ENCODE data around the gene EOLA2. TPM values are rescaled to one million over a fixed set of nuclear protein-coding genes. Genes with fewer than 3 reads are reported as not detected.
"Not testable (repeated sequence)": the region's sequence is repeated elsewhere in the genome, so short reads cannot be mapped to it uniquely, and the experiment has no call there.

Gene EOLA2
- total and polyA plus RNA-seq, 5 donors from 2014 or later: 32.1 to 62.5 (median 34.5) TPM

- not testable (repeated sequence) for DNase-seq; H3K27me3 ChIP-seq (ENCODE audit: control insufficient read depth, insufficient read depth, low read length); H3K4me3 Mint-ChIP-seq; H3K4me1 Mint-ChIP-seq; H3K36me3 Mint-ChIP-seq; H3K27ac ChIP-seq (ENCODE audit: insufficient read depth, low read length, poor library complexity, severe bottlenecking); H3K9me3 ChIP-seq (ENCODE audit: control insufficient read depth in 2 of 2, low read length in 2 of 2); H3K9me3 Mint-ChIP-seq; H3K4me3 ChIP-seq (ENCODE audit: low read depth, low read length); H3K27me3 Mint-ChIP-seq; ATAC-seq (ENCODE audit: low read depth in 2 of 2); H3K27ac Mint-ChIP-seq; H3K36me3 ChIP-seq (ENCODE audit: control insufficient read depth, insufficient read depth, low read length); H3K4me1 ChIP-seq (ENCODE audit: control insufficient read depth, insufficient read depth, low read length, poor library complexity, severe bottlenecking)
Measured at GRCh38 chrX:149890828-149891227, 47.5 kb downstream of the EOLA2 start.

Other genes with a start within 250 kb of the EOLA2 start
- not detected for gene MAGEA11, start 226.4 kb downstream of the EOLA2 start, total RNA-seq
- not detected for gene MAGEA11, start 226.4 kb downstream of the EOLA2 start, polyA plus RNA-seq
- gene HSFX1, start 164.4 kb downstream of the EOLA2 start, total RNA-seq: 0.32 TPM
- under 1 TPM in 2 of 4 donors, not detected in 2; 0.08 TPM for gene HSFX1, start 164.4 kb downstream of the EOLA2 start, polyA plus RNA-seq
- gene MAGEA9, start 156.6 kb downstream of the EOLA2 start, total RNA-seq: not detected
- gene MAGEA9, start 156.6 kb downstream of the EOLA2 start, polyA plus RNA-seq: not detected
- not detected for gene MAGEA8, start 57.3 kb downstream of the EOLA2 start, total RNA-seq
- gene MAGEA8, start 57.3 kb downstream of the EOLA2 start, polyA plus RNA-seq: not detected
- gene HSFX4, start 8.9 kb downstream of the EOLA2 start, total RNA-seq: not detected
- gene HSFX4, start 8.9 kb downstream of the EOLA2 start, polyA plus RNA-seq: not detected

Measured in CD4-positive, CD25-positive, alpha-beta regulatory T cell (primary cell).